ENCODE results near the gene HOXC12.
A peak's percentile ranks its signal among the peaks of the same experiment; 100 is the strongest.

Gene HOXC12

GRCh38 chr12:53997204-53998109 lies 42.8 kb downstream of the HOXC12 start:
- DNase-seq (ENCODE audit: low spot score): no peak

- DNase-seq (ENCODE audit: low spot score): no peak
These were observed 43.6 kb downstream of the HOXC12 start for GRCh38 chr12:53998110-53998899.

GRCh38 chr12:53998900-53999236 lies 44.2 kb downstream of the HOXC12 start:
- no peak for DNase-seq (ENCODE audit: low spot score)

- peak; percentile 64 for DNase-seq (ENCODE audit: low spot score)
These were observed 44.9 kb downstream of the HOXC12 start for GRCh38 chr12:53999559-54000115.

GRCh38 chr12:54000116-54001114 lies 45.7 kb downstream of the HOXC12 start, which contains the start of gene HOXC9:
TSS of gene HOXC9 (plus strand) at chr12:54000161. CDS start at chr12:54000189, 28 bp downstream.
- no peak for DNase-seq (ENCODE audit: low spot score)

- DNase-seq (ENCODE audit: low spot score): no peak
These were observed 46.8 kb downstream of the HOXC12 start for GRCh38 chr12:54001283-54002187.

- no peak for DNase-seq (ENCODE audit: low spot score)
These were observed 47.7 kb downstream of the HOXC12 start for GRCh38 chr12:54002278-54002914.

- DNase-seq (ENCODE audit: low spot score): no peak
These were observed 48.2 kb downstream of the HOXC12 start for GRCh38 chr12:54002915-54003389.

- no peak for DNase-seq (ENCODE audit: low spot score)
These were observed 48.9 kb downstream of the HOXC12 start for GRCh38 chr12:54003625-54004024.

- no peak for DNase-seq (ENCODE audit: low spot score)
These were observed 49.5 kb downstream of the HOXC12 start for GRCh38 chr12:54004063-54004840.

GRCh38 chr12:54004841-54005530 lies 50.3 kb downstream of the HOXC12 start:
- no peak for DNase-seq (ENCODE audit: low spot score)

- no peak for DNase-seq (ENCODE audit: low spot score)
These were observed 50.8 kb downstream of the HOXC12 start for GRCh38 chr12:54005531-54005852.

GRCh38 chr12:54005853-54006558 lies 51.3 kb downstream of the HOXC12 start:
- peak; percentile 91 for DNase-seq (ENCODE audit: low spot score)

GRCh38 chr12:54006559-54007220 lies 52.0 kb downstream of the HOXC12 start:
- DNase-seq (ENCODE audit: low spot score): no peak

GRCh38 chr12:54007538-54008259 lies 53.0 kb downstream of the HOXC12 start:
- DNase-seq (ENCODE audit: low spot score): no peak

GRCh38 chr12:54008260-54008552 lies 53.5 kb downstream of the HOXC12 start:
- no peak for DNase-seq (ENCODE audit: low spot score)
